GM12892 (cell line): Measurements from ENCODE around the gene ADAT3.

Source experiments
- POLR2A ChIP-seq: IDR thresholded peaks from 2 replicates; pipeline ENCODE4 v1.6.1; 2011; ENCODE audit warnings: low read depth, low read length, control low read depth
- POLR2AphosphoS5 ChIP-seq: IDR thresholded peaks from 2 replicates; pipeline ENCODE4 v1.6.1; 2011; ENCODE audit warnings: low read depth, low read length, control low read depth

DNA sequence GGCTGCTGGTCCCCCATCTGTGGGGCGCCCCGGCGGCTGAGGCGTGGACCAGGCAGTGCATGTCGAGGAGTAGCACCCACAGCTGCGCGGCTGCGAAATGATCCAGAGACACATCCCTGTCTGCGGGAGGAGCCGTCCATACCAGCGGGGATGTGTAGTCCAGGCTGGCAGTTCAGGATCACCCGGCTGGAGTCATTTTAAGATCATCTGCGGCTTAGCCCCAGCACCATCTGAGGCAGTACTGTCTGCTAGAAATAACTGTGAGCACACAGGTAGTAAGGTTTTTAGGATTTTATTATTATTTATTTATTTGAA, 3.1 kb downstream of the ADAT3 start:
- TF ChIP-seq POLR2AphosphoS5 (no peak), POLR2A (no peak)
